Measurements from ENCODE around the gene TRANK1. TPM values are rescaled to one million over a fixed set of nuclear protein-coding genes. Genes with fewer than 3 reads are reported as not detected.

TRANK1 gene
- 1 to 10 TPM; 3.6 to 7.8 TPM for total RNA-seq

GRCh38 chr3:36944641-36945270 is at the start of gene TRANK1:
Gene TRANK1 (minus strand): TSS chr3:36945054. CDS start chr3:36944809, 245 bp downstream.
- intact Hi-C loops (cut with DNase I), result no loop called here
- peak within 1 kb of the TSS in 3 of 4 donors; percentile 22 to 47 (median 25) for H3K27ac ChIP-seq
- 3 to 10% methylated on average over 20 to 49 of the region's 68 CpGs for WGBS, 2 donors
- DNase-seq (peak; percentile 21 to 64 (median 44)), ATAC-seq (peak; percentile 59)
- no peaks in the 10 kb centered on the region for H3K27me3 ChIP-seq
- TF ChIP-seq POLR2A (IDR thresholded peaks at IDR 0.05) (peak in 2 of 3 donors; percentile 13 to 24), CTCF (IDR thresholded peaks at IDR 0.05) (no peak)
- H3K9me3 ChIP-seq, result no peaks in the 10 kb centered on the region
- H3K36me3 ChIP-seq (replicated peaks in 1 of 2; ENCODE audit: insufficient read depth in 1 of 2, low read depth in 2 of 2), result no peaks in the 10 kb centered on the region
- H3K4me1 ChIP-seq, result peaks cover 16% of the 10 kb centered on the region
- H3K4me3 ChIP-seq, result peak within 1 kb of the TSS; percentile 77 to 86

- TF ChIP-seq POLR2A (IDR thresholded peaks at IDR 0.05) (peak; percentile 57 to 74 (median 69)), CTCF (IDR thresholded peaks at IDR 0.05) (peak in 1 of 7 experiments; percentile 5)
- WGBS, 2 donors, result 0 to 1% methylated on average over 38 to 47 of the region's 47 CpGs
- H3K4me1 ChIP-seq, result peaks cover 45% of the 10 kb centered on the region
- peak within 1 kb of the TSS; percentile 38 to 41 for H3K4me3 ChIP-seq
- H3K27me3 ChIP-seq, result no peaks in the 10 kb centered on the region
- peak within 1 kb of the TSS; percentile 93 to 99 (median 95) for H3K27ac ChIP-seq
- no peaks in the 10 kb centered on the region for H3K9me3 ChIP-seq
- H3K36me3 ChIP-seq (replicated peaks in 1 of 2; ENCODE audit: insufficient read depth in 1 of 2, low read depth in 2 of 2), result peaks cover 0 to 2% of the 10 kb centered on the region in 2 donors
- intact Hi-C loops (cut with DNase I), result no loop called here
- ATAC-seq (peak; percentile 93), DNase-seq (peak; percentile 95 to 100 (median 100))
Observed at GRCh38 chr3:36993326-36994283, 48.8 kb upstream of the TRANK1 start, which contains the start of gene MLH1. Gene MLH1 (plus strand): TSS chr3:36993518. CDS start chr3:36993548, 30 bp downstream.

GRCh38 chr3:36992806-36993325 is 48.0 kb upstream of the TRANK1 start, which contains the start of gene EPM2AIP1:
Gene EPM2AIP1 (minus strand): TSS chr3:36993131. CDS start chr3:36993077, 54 bp downstream.
- H3K4me1 ChIP-seq, result peaks cover 52% of the 10 kb centered on the region
- no peaks in the 10 kb centered on the region for H3K9me3 ChIP-seq
- peaks cover 0 to 2% of the 10 kb centered on the region in 2 donors for H3K36me3 ChIP-seq (replicated peaks in 1 of 2; ENCODE audit: insufficient read depth in 1 of 2, low read depth in 2 of 2)
- 0% methylated on average over 5 to 48 of the region's 48 CpGs for WGBS, 2 donors
- intact Hi-C loops (cut with DNase I), result no loop called here
- peak within 1 kb of the TSS; percentile 38 to 41 for H3K4me3 ChIP-seq
- ATAC-seq, result peak; percentile 40
- peak in 4 of 7 experiments; percentile 35 to 53 (median 46) for TF ChIP-seq CTCF (IDR thresholded peaks at IDR 0.05)
- TF ChIP-seq POLR2A (IDR thresholded peaks at IDR 0.05), result peak; percentile 88 to 95 (median 95)
- H3K27ac ChIP-seq, result peak within 1 kb of the TSS; percentile 93 to 99 (median 95)
- H3K27me3 ChIP-seq, result no peaks in the 10 kb centered on the region
- DNase-seq, result peak in 1 of 4 donors; percentile 99

GRCh38 chr3:36991923-36992805 is 47.3 kb upstream of the TRANK1 start:
- DNase-seq (peak in 3 of 4 donors; percentile 17 to 21 (median 18)), ATAC-seq (no peak)
- Histone ChIP-seq H3K36me3 (replicated peaks in 1 of 2; ENCODE audit: insufficient read depth in 1 of 2, low read depth in 2 of 2) (peaks cover 0 to 2% of the 10 kb centered on the region in 2 donors), H3K4me1 (peaks cover 55% of the 10 kb centered on the region), H3K27me3 (no peaks in the 10 kb centered on the region), H3K9me3 (no peaks in the 10 kb centered on the region), H3K4me3 (peak overlapping the region; percentile 12 to 38), H3K27ac (peak overlapping the region; percentile 93 to 97 (median 95))
- no peak for TF ChIP-seq POLR2A (IDR thresholded peaks at IDR 0.05)
- no peak for TF ChIP-seq CTCF (IDR thresholded peaks at IDR 0.05)
- intact Hi-C loops (cut with DNase I), result no loop called here
- WGBS, 2 donors, result 10 to 26% methylated on average over 14 to 24 of the region's 24 CpGs
